MM.1S (cell line): Measurements from ENCODE around the gene BAZ1B.
"Not testable (repeated sequence)": the region's sequence is repeated elsewhere in the genome, so short reads cannot be mapped to it uniquely, and the experiment has no call there.

Experiments used
- DNase-seq: peaks from one replicate; pipeline ENCODE4 v3.0.0-alpha.2; 2015
- H2AFZ ChIP-seq: fragments of 300-600 bp; sonication (generic); 2 replicates; pipeline ENCODE4 v1.6.0; 2016; ENCODE audit warnings: antibody characterized with exemption, low read length
- H3F3A ChIP-seq: fragments of 300-600 bp; sonication (generic); 2 replicates; pipeline ENCODE4 v1.6.1; 2016; ENCODE audit warnings: mild to moderate bottlenecking, antibody characterized with exemption, low read length, moderate library complexity, mixed read lengths; ENCODE audit not compliant: insufficient read depth
- H3K27ac ChIP-seq: fragments of 300-600 bp; sonication (generic); 2 replicates; pipeline ENCODE4 v1.5.1; 2016; ENCODE audit warnings: mild to moderate bottlenecking, low read length
- H3K27me3 ChIP-seq: fragments of 300-600 bp; sonication (generic); replicated peaks from 2 replicates; pipeline ENCODE4 v1.6.0; 2016; ENCODE audit warnings: low read length; ENCODE audit not compliant: insufficient read depth
- H3K36me3 ChIP-seq: fragments of 300-600 bp; sonication (generic); replicated peaks from 2 replicates; pipeline ENCODE4 v1.6.1; 2016; ENCODE audit warnings: mild to moderate bottlenecking, low read length, mixed read lengths; ENCODE audit not compliant: insufficient read depth
- H3K4me1 ChIP-seq: fragments of 300-600 bp; sonication (generic); 2 replicates; pipeline ENCODE4 v1.6.1; 2016; ENCODE audit warnings: low read length, mixed read lengths
- H3K4me2 ChIP-seq: fragments of 300-600 bp; sonication (generic); 2 replicates; pipeline ENCODE4 v1.6.0; 2016; ENCODE audit warnings: low read depth, low read length
- H3K4me3 ChIP-seq: fragments of 300-600 bp; sonication (generic); 2 replicates; pipeline ENCODE4 v1.5.1; 2016; ENCODE audit warnings: low read length, mixed read lengths
- H3K79me2 ChIP-seq: fragments of 300-600 bp; sonication (generic); 2 replicates; pipeline ENCODE4 v1.6.1; 2016; ENCODE audit warnings: mixed run types, low read length, mixed read lengths
- H3K9ac ChIP-seq: fragments of 300-600 bp; sonication (generic); 2 replicates; pipeline ENCODE4 v1.6.1; 2016; ENCODE audit warnings: low read length, mixed read lengths
- H3K9me2 ChIP-seq: fragments of 300-600 bp; sonication (generic); replicated peaks from 2 replicates; pipeline ENCODE4 v1.6.1; 2016; ENCODE audit warnings: mild to moderate bottlenecking, low read length, mixed read lengths; ENCODE audit not compliant: insufficient read depth
- H3K9me3 ChIP-seq: fragments of 300-600 bp; sonication (generic); replicated peaks from 2 replicates; pipeline ENCODE4 v1.6.1; 2016; ENCODE audit warnings: mild to moderate bottlenecking, low read length, mixed read lengths; ENCODE audit not compliant: insufficient read depth
- H4K20me1 ChIP-seq: fragments of 300-600 bp; sonication (generic); 2 replicates; pipeline ENCODE4 v1.6.1; 2016; ENCODE audit warnings: mild to moderate bottlenecking, low read length, moderate library complexity, mixed read lengths; ENCODE audit not compliant: insufficient read depth
- CTCF ChIP-seq: fragments of 300-600 bp; sonication (generic); IDR thresholded peaks from 2 replicates; pipeline ENCODE4 v1.5.1; 2016; ENCODE audit warnings: antibody characterized with exemption, low read length, mixed read lengths
- EZH2 ChIP-seq: fragments of 300-600 bp; sonication (generic); optimal IDR thresholded peaks from 2 replicates; pipeline ENCODE3; 2017; ENCODE audit warnings: low read depth, mild to moderate bottlenecking, antibody characterized with exemption, low read length, mixed read lengths
- EZH2phosphoT487 ChIP-seq: fragments of 300-600 bp; sonication (generic); IDR thresholded peaks from 2 replicates; pipeline ENCODE4 v1.6.1; 2018; ENCODE audit warnings: antibody characterized with exemption, low read length

BAZ1B gene

GRCh38 chr7:73557108-73557396, 35.0 kb upstream of the BAZ1B start:
- TF ChIP-seq EZH2 (no peak), CTCF (no peak), EZH2phosphoT487 (no peak)
- H3K9ac ChIP-seq, result peak overlapping the region; percentile 99
- H3F3A ChIP-seq, result peaks cover 24% of the 10 kb centered on the region
- no peaks in the 10 kb centered on the region for H3K9me3 ChIP-seq
- H2AFZ ChIP-seq, result 0 out of 2 replicates have a peak overlapping the region, but pooled peaks have one; percentile 5
- peak overlapping the region; percentile 92 for H3K4me3 ChIP-seq
- H3K36me3 ChIP-seq, result peaks cover 3% of the 10 kb centered on the region; the same call in 1 of the 2 replicates
- no peaks in the 10 kb centered on the region for H3K9me2 ChIP-seq
- H4K20me1 ChIP-seq, result no peaks in the 10 kb centered on the region
- peak overlapping the region; percentile 96 for H3K27ac ChIP-seq
- no peaks in the 10 kb centered on the region for H3K27me3 ChIP-seq
- peak overlapping the region; percentile 79 for H3K4me2 ChIP-seq
- H3K4me1 ChIP-seq, result peaks cover 17% of the 10 kb centered on the region
- peaks cover 49% of the 10 kb centered on the region for H3K79me2 ChIP-seq
- peak; percentile 95 for DNase-seq

GRCh38 chr7:73556208-73557107, 34.4 kb upstream of the BAZ1B start:
- DNase-seq, result no peak
- peaks cover 17% of the 10 kb centered on the region for H3K4me1 ChIP-seq
- H3K9me2 ChIP-seq, result no peaks in the 10 kb centered on the region
- H3F3A ChIP-seq, result peaks cover 24% of the 10 kb centered on the region
- H3K9me3 ChIP-seq, result no peaks in the 10 kb centered on the region
- H3K79me2 ChIP-seq, result peaks cover 55% of the 10 kb centered on the region
- no peaks in the 10 kb centered on the region for H3K27me3 ChIP-seq
- peak overlapping the region; percentile 92 for H3K4me3 ChIP-seq
- peaks cover 3% of the 10 kb centered on the region; the same call in 1 of the 2 replicates for H3K36me3 ChIP-seq
- peak overlapping the region; percentile 79 for H3K4me2 ChIP-seq
- peak overlapping the region; percentile 68 for H3K9ac ChIP-seq
- no peak for TF ChIP-seq CTCF
- no peak for TF ChIP-seq EZH2phosphoT487
- no peak for TF ChIP-seq EZH2
- H2AFZ ChIP-seq, result peak overlapping the region; percentile 5; the same call in 1 of the 2 replicates
- H4K20me1 ChIP-seq, result no peaks in the 10 kb centered on the region
- peak overlapping the region; percentile 56; the same call in 1 of the 2 replicates for H3K27ac ChIP-seq

GRCh38 chr7:73555411-73555982, 33.4 kb upstream of the BAZ1B start:
- peaks cover 16% of the 10 kb centered on the region for H3K4me1 ChIP-seq
- no peak for DNase-seq
- no peaks in the 10 kb centered on the region for H3K9me3 ChIP-seq
- peak overlapping the region; percentile 92 for H3K4me3 ChIP-seq
- H3K27ac ChIP-seq, result no peak overlapping the region
- H3K9ac ChIP-seq, result peak overlapping the region; percentile 68; the same call in 1 of the 2 replicates
- H3K9me2 ChIP-seq, result no peaks in the 10 kb centered on the region
- peaks cover 3% of the 10 kb centered on the region; the same call in 1 of the 2 replicates for H3K36me3 ChIP-seq
- no peak for TF ChIP-seq CTCF
- no peak for TF ChIP-seq EZH2
- no peak for TF ChIP-seq EZH2phosphoT487
- H3F3A ChIP-seq, result peaks cover 24% of the 10 kb centered on the region
- H3K4me2 ChIP-seq, result peak overlapping the region; percentile 79
- peaks cover 63% of the 10 kb centered on the region for H3K79me2 ChIP-seq
- no peaks in the 10 kb centered on the region for H3K27me3 ChIP-seq
- no peaks in the 10 kb centered on the region for H4K20me1 ChIP-seq
- no peak overlapping the region for H2AFZ ChIP-seq

GRCh38 chr7:73550093-73550492, 28.0 kb upstream of the BAZ1B start:
- H3K4me2 ChIP-seq, result not testable (repeated sequence)
- peaks cover 97% of the 10 kb centered on the region for H3K79me2 ChIP-seq

More at GRCh38 chr7:73550093-73550492, 28.0 kb upstream of the BAZ1B start:
- not testable (repeated sequence) for DNase-seq, H3K9ac ChIP-seq, H4K20me1 ChIP-seq, H2AFZ ChIP-seq, H3F3A ChIP-seq, H3K9me2 ChIP-seq, H3K27ac ChIP-seq, H3K27me3 ChIP-seq, H3K9me3 ChIP-seq, H3K36me3 ChIP-seq, H3K4me3 ChIP-seq
- H3K4me1 ChIP-seq, result peaks cover 17% of the 10 kb centered on the region
